NCI-H2171 treated with DMSO at 0.1 percent for 48 hours (cell line): ENCODE data around the gene RRAGA.
"Not testable (repeated sequence)": the region's sequence is repeated elsewhere in the genome, so short reads cannot be mapped to it uniquely, and the experiment has no call there.

Experiments used
- DNase-seq: peaks from one replicate; lab custom pipeline; 2025; lab: John Stamatoyannopoulos, UW

RRAGA gene

GRCh38 chr9:19087106-19088000, 38.1 kb downstream of the RRAGA start:
- DNase-seq = no peak

- not testable (repeated sequence) for DNase-seq
Measured at GRCh38 chr9:19097431-19097830, 48.2 kb downstream of the RRAGA start.
